ENCODE data around the gene TLNRD1.

Gene TLNRD1

DNA sequence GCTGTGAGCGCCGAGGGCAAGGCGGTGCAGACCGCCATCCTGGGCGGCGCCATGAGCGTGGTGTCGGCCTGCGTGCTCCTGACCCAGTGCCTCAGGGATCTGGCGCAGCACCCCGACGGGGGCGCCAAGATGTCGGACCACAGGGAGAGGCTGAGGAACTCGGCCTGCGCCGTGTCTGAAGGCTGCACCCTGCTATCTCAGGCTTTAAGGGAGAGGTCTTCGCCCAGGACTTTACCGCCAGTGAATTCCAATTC is 2.3 kb downstream of the TLNRD1 start:
- Histone ChIP-seq H4K20me1 (ENCODE audit: insufficient read depth, low read length) (peaks cover 4% of the 10 kb centered on the region; the same call in 1 of the 2 replicates), H3K36me3 (ENCODE audit: insufficient read depth, low read length) (peaks cover 23% of the 10 kb centered on the region), H3K4me1 (ENCODE audit: insufficient read depth, low read length, severe bottlenecking) (peaks cover 24% of the 10 kb centered on the region), H3K9me2 (ENCODE audit: low read depth, low read length) (no peaks in the 10 kb centered on the region), H3K79me2 (ENCODE audit: insufficient read depth, low read length) (no peaks in the 10 kb centered on the region), H3K4me2 (ENCODE audit: low read length) (no peak overlapping the region), H3K9ac (ENCODE audit: low read length) (no peak overlapping the region), H3F3A (ENCODE audit: insufficient read depth, low read length) (0 out of 2 replicates have a peak, but pooled peaks cover 3% of the 10 kb centered on the region), H3K27me3 (ENCODE audit: insufficient read depth, low read length) (no peaks in the 10 kb centered on the region), H3K27ac (ENCODE audit: low read depth, low read length, poor library complexity, severe bottlenecking) (no peak overlapping the region), H2AFZ (ENCODE audit: low read length) (no peak overlapping the region), H3K9me3 (ENCODE audit: low read length) (no peaks in the 10 kb centered on the region), H3K4me3 (ENCODE audit: low read depth, low read length, poor library complexity, severe bottlenecking) (no peak overlapping the region)
- TF ChIP-seq EZH2 (IDR thresholded peaks at IDR 0.05; ENCODE audit: borderline replicate concordance, low read length) = no peak
- TF ChIP-seq, protein P1, sequence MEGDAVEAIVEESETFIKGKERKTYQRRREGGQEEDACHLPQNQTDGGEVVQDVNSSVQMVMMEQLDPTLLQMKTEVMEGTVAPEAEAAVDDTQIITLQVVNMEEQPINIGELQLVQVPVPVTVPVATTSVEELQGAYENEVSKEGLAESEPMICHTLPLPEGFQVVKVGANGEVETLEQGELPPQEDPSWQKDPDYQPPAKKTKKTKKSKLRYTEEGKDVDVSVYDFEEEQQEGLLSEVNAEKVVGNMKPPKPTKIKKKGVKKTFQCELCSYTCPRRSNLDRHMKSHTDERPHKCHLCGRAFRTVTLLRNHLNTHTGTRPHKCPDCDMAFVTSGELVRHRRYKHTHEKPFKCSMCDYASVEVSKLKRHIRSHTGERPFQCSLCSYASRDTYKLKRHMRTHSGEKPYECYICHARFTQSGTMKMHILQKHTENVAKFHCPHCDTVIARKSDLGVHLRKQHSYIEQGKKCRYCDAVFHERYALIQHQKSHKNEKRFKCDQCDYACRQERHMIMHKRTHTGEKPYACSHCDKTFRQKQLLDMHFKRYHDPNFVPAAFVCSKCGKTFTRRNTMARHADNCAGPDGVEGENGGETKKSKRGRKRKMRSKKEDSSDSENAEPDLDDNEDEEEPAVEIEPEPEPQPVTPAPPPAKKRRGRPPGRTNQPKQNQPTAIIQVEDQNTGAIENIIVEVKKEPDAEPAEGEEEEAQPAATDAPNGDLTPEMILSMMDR (IDR thresholded peaks at IDR 0.05; ENCODE audit: low read length) = no peak

GRCh38 chr15:81006124-81006523 is 5.4 kb downstream of the TLNRD1 start:
- H2AFZ ChIP-seq (ENCODE audit: low read length) = no peak overlapping the region
- no peak overlapping the region for H3K27ac ChIP-seq (ENCODE audit: low read depth, low read length, poor library complexity, severe bottlenecking)
- peaks cover 15% of the 10 kb centered on the region for H3K4me1 ChIP-seq (ENCODE audit: insufficient read depth, low read length, severe bottlenecking)
- no peak overlapping the region for H3K4me2 ChIP-seq (ENCODE audit: low read length)
- H3K36me3 ChIP-seq (ENCODE audit: insufficient read depth, low read length) = peaks cover 23% of the 10 kb centered on the region
- H3K9ac ChIP-seq (ENCODE audit: low read length) = no peak overlapping the region
- no peaks in the 10 kb centered on the region for H3K79me2 ChIP-seq (ENCODE audit: insufficient read depth, low read length)
- H3K4me3 ChIP-seq (ENCODE audit: low read depth, low read length, poor library complexity, severe bottlenecking) = no peak overlapping the region
- H3K9me3 ChIP-seq (ENCODE audit: low read length) = no peaks in the 10 kb centered on the region
- peaks cover 4% of the 10 kb centered on the region; the same call in 1 of the 2 replicates for H4K20me1 ChIP-seq (ENCODE audit: insufficient read depth, low read length)
- TF ChIP-seq, protein P1 (IDR thresholded peaks at IDR 0.05; ENCODE audit: low read length) = no peak
- TF ChIP-seq EZH2 (IDR thresholded peaks at IDR 0.05; ENCODE audit: borderline replicate concordance, low read length) = no peak
- no peaks in the 10 kb centered on the region for H3K27me3 ChIP-seq (ENCODE audit: insufficient read depth, low read length)
- H3F3A ChIP-seq (ENCODE audit: insufficient read depth, low read length) = no peaks in the 10 kb centered on the region
- no peaks in the 10 kb centered on the region for H3K9me2 ChIP-seq (ENCODE audit: low read depth, low read length)

DNA sequence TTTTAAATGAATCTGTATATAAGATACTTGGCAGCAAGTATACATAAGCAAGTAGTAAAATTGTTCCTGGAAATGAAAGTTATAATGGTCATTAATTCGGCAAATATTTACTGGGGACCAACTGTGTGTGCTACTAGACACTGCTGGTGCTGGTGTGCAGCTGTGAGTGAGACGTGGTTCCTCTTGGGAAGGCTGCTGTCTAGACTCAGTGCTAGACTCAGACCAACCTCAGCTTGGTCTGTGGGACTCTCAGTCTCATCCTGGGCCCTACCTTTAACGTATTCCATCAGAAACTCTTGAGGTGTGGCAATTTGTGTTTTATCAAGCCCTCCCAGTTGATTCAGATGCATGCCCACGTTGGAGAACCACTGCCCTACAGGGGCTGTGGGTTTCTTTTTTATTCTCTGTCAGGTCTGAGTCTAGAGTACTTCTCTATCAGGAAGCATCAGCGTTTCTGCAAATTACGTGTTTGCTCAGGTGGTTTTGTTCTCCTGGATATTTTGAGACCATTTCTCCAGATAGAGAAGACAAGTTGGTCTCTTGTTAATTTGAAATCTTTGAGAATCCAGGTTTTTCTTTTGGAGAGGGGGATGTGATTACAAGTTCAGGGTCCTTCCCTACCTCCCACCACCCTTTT is 6.8 kb downstream of the TLNRD1 start:
- H3K4me1 ChIP-seq (ENCODE audit: insufficient read depth, low read length, severe bottlenecking) = peaks cover 4% of the 10 kb centered on the region
- no peak overlapping the region for H3K27ac ChIP-seq (ENCODE audit: low read depth, low read length, poor library complexity, severe bottlenecking)
- H3K9ac ChIP-seq (ENCODE audit: low read length) = no peak overlapping the region
- no peak overlapping the region for H2AFZ ChIP-seq (ENCODE audit: low read length)
- H3K9me2 ChIP-seq (ENCODE audit: low read depth, low read length) = no peaks in the 10 kb centered on the region
- H3K27me3 ChIP-seq (ENCODE audit: insufficient read depth, low read length) = no peaks in the 10 kb centered on the region
- no peaks in the 10 kb centered on the region for H3K9me3 ChIP-seq (ENCODE audit: low read length)
- H4K20me1 ChIP-seq (ENCODE audit: insufficient read depth, low read length) = peaks cover 4% of the 10 kb centered on the region; the same call in 1 of the 2 replicates
- H3K36me3 ChIP-seq (ENCODE audit: insufficient read depth, low read length) = peaks cover 20% of the 10 kb centered on the region
- no peak overlapping the region for H3K4me2 ChIP-seq (ENCODE audit: low read length)
- no peaks in the 10 kb centered on the region for H3F3A ChIP-seq (ENCODE audit: insufficient read depth, low read length)
- no peak overlapping the region for H3K4me3 ChIP-seq (ENCODE audit: low read depth, low read length, poor library complexity, severe bottlenecking)
- H3K79me2 ChIP-seq (ENCODE audit: insufficient read depth, low read length) = no peaks in the 10 kb centered on the region
- TF ChIP-seq, protein P1 (IDR thresholded peaks at IDR 0.05; ENCODE audit: low read length) = no peak
- no peak for TF ChIP-seq EZH2 (IDR thresholded peaks at IDR 0.05; ENCODE audit: borderline replicate concordance, low read length)

All from OCI-LY1 (cell line).